Endodermal cell (in vitro differentiated cells): ENCODE data around the gene CMSS1. TPM values are rescaled to one million over a fixed set of nuclear protein-coding genes. Genes with fewer than 3 reads are reported as not detected.

ENCODE experiments used
- DNase-seq: peaks from one replicate; pipeline ENCODE4 v3.0.0-alpha.2; 2017
- H3K27ac ChIP-seq: 2 replicates; pipeline ENCODE4 v1.5.1; 2013; ENCODE audit warnings: mild to moderate bottlenecking, low read depth, low read length, moderate library complexity
- H3K27me3 ChIP-seq: 2 replicates; pipeline ENCODE4 v1.6.1; 2013; ENCODE audit warnings: mild to moderate bottlenecking, low read length, moderate library complexity; ENCODE audit not compliant: insufficient read depth, control insufficient read depth, poor library complexity, severe bottlenecking
- H3K36me3 ChIP-seq: 2 replicates; pipeline ENCODE4 v1.7.0; 2013; ENCODE audit warnings: mild to moderate bottlenecking, low read length, moderate library complexity; ENCODE audit not compliant: control insufficient read depth, insufficient read depth
- H3K4me1 ChIP-seq: one replicate; pipeline ENCODE4 v1.7.0; 2013; ENCODE audit warnings: low read length; ENCODE audit not compliant: control insufficient read depth, insufficient read depth
- H3K4me3 ChIP-seq: 2 replicates; pipeline ENCODE4 v1.5.1; 2013; ENCODE audit warnings: mild to moderate bottlenecking, low read length, moderate library complexity
- H3K9ac ChIP-seq: 2 replicates; pipeline ENCODE4 v1.6.1; 2013; ENCODE audit warnings: mild to moderate bottlenecking, low read length, moderate library complexity; ENCODE audit not compliant: poor library complexity, severe bottlenecking; ENCODE audit errors: extremely low read depth
- H3K9me3 ChIP-seq: 2 replicates; pipeline ENCODE4 v1.6.1; 2013; ENCODE audit warnings: mild to moderate bottlenecking, low read length, moderate library complexity; ENCODE audit not compliant: control insufficient read depth
- H3K27ac Mint-ChIP-seq: 2 replicates; pipeline ENCODE4 v1.8.0; 2020; ENCODE audit warnings: mixed read lengths
- H3K27me3 Mint-ChIP-seq: 2 replicates; pipeline ENCODE4 v1.8.0; 2021; ENCODE audit warnings: mild to moderate bottlenecking, mixed read lengths; ENCODE audit not compliant: insufficient read depth
- H3K36me3 Mint-ChIP-seq: 2 replicates; pipeline ENCODE4 v1.8.0; 2020; ENCODE audit warnings: low read depth, mixed read lengths
- H3K4me1 Mint-ChIP-seq: 2 replicates; pipeline ENCODE4 v1.8.0; 2020; ENCODE audit warnings: mixed read lengths
- H3K4me3 Mint-ChIP-seq: 2 replicates; pipeline ENCODE4 v1.8.0; 2020; ENCODE audit warnings: mild to moderate bottlenecking, moderate library complexity, mixed read lengths
- H3K9me3 Mint-ChIP-seq: 2 replicates; pipeline ENCODE4 v1.8.0; 2020; ENCODE audit warnings: mild to moderate bottlenecking, mixed read lengths
- WGBS, 2 experiments: methylation state at CpG; one replicate each; pipeline versions ENCODE4 v1.1.5 to v1.1.7; 2013; ENCODE audit warnings: missing lambda C conversion rate in 2 of 2, mixed read lengths in 1 of 2; ENCODE audit not compliant: insufficient coverage in 1 of 2, insufficient read length in 1 of 2; 5-methylcytosine and 5-hydroxymethylcytosine counted together
- total RNA-seq, 2 donors: library from RNA; stranded (reverse); fragmentation: NEBNext Ultra II Directional in 1 of 2; extraction: Animal tissue kit (Norgen Biotek cat#: 25700) in 1 of 2; gene quantifications; 2 replicates in 1 of 2; 3 replicates in 1 of 2; pipeline ENCODE4 v1.2.1, GENCODE V29; 2021
- TF ChIP-seq, protein P1 (sequence below): fragments of 200-600 bp; sonication (generic); conservative IDR thresholded peaks from 2 replicates; pipeline ENCODE4 v1.5.0; 2021; ENCODE audit warnings: antibody characterized with exemption, mild to moderate bottlenecking

CMSS1 gene
- total RNA-seq, 2 donors from 2014 or later, result 48.5 to 50.8 TPM

DNA sequence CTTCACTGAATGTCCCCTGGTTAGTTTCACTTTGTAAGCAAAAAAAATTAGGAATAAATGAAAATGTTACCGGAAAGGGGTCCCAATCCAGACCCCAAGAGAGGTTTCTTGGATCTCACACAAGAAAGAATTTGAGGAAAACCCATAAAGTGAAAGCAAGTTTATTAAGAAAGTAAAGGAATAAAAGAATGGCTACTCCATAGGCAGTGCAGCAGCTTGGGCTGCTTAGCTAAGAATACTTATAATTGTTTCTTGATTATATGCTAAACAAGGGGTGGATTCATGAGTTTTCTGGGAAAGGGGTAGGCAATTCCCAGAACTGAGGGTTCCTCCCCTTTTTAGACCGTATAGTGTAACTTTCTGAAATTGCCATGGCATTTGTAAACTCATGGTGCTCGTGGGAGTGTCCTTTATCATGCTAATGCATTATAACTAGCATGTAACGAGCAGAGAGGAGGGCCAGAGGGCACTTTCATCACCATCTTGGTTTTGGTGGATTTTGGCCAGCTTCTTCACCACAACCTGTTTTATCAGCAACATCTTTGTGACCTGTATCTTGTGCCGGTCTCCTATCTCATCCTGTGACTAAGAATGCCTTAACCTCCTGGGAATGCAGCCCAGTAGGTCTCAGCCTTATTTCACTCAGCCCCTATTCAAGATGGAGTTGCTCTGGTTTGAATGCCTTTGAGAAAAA lies 41.0 kb upstream of the CMSS1 start:
- H3K4me1 ChIP-seq, result no peaks in the 10 kb centered on the region
- Mint-ChIP-seq H3K9me3 (no peaks in the 10 kb centered on the region), H3K4me3 (no peak overlapping the region), H3K4me1 (no peaks in the 10 kb centered on the region), H3K27me3 (no peaks in the 10 kb centered on the region), H3K27ac (no peak overlapping the region), H3K36me3 (no peaks in the 10 kb centered on the region)
- no peaks in the 10 kb centered on the region for H3K27me3 ChIP-seq
- 87 to 89% methylated on average over 4 to 5 of the region's 5 CpGs for WGBS, 2 experiments
- no peaks in the 10 kb centered on the region for H3K36me3 ChIP-seq
- H3K4me3 ChIP-seq, result no peak overlapping the region
- TF ChIP-seq, protein P1, sequence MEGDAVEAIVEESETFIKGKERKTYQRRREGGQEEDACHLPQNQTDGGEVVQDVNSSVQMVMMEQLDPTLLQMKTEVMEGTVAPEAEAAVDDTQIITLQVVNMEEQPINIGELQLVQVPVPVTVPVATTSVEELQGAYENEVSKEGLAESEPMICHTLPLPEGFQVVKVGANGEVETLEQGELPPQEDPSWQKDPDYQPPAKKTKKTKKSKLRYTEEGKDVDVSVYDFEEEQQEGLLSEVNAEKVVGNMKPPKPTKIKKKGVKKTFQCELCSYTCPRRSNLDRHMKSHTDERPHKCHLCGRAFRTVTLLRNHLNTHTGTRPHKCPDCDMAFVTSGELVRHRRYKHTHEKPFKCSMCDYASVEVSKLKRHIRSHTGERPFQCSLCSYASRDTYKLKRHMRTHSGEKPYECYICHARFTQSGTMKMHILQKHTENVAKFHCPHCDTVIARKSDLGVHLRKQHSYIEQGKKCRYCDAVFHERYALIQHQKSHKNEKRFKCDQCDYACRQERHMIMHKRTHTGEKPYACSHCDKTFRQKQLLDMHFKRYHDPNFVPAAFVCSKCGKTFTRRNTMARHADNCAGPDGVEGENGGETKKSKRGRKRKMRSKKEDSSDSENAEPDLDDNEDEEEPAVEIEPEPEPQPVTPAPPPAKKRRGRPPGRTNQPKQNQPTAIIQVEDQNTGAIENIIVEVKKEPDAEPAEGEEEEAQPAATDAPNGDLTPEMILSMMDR, result no peak
- no peak for DNase-seq
- H3K9me3 ChIP-seq, result no peaks in the 10 kb centered on the region
- no peak overlapping the region for H3K9ac ChIP-seq
- no peak overlapping the region for H3K27ac ChIP-seq

DNA sequence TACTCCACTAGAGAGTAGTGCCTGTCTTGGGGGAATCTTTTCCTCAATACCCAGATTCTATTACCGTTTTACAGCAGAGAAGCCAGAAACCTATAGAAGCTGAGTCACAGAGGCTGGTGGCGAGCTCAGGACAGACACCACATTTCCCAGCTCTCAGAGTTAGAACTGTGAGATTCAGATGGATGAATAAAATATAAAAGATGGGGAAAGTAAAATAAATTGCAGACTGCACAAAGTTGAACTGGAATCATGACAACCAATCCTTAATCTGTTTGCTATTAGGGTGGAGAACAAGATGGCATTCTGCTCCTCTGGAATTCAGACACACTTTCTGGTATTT lies 40.5 kb upstream of the CMSS1 start:
- H3K36me3 ChIP-seq, result no peaks in the 10 kb centered on the region
- H3K4me3 ChIP-seq, result no peak overlapping the region
- H3K27ac ChIP-seq, result no peak overlapping the region
- H3K27me3 ChIP-seq, result no peaks in the 10 kb centered on the region
- H3K27ac Mint-ChIP-seq, result no peak overlapping the region
- 82 to 90% methylated on average over 2 of the region's 2 CpGs for WGBS, 2 experiments
- no peaks in the 10 kb centered on the region for H3K36me3 Mint-ChIP-seq
- H3K4me3 Mint-ChIP-seq, result no peak overlapping the region
- no peaks in the 10 kb centered on the region for H3K9me3 Mint-ChIP-seq
- no peak overlapping the region for H3K9ac ChIP-seq
- no peaks in the 10 kb centered on the region for H3K4me1 Mint-ChIP-seq
- no peaks in the 10 kb centered on the region for H3K9me3 ChIP-seq
- no peaks in the 10 kb centered on the region for H3K4me1 ChIP-seq
- no peak for DNase-seq
- TF ChIP-seq, protein P1, result no peak
- H3K27me3 Mint-ChIP-seq, result no peaks in the 10 kb centered on the region

DNA sequence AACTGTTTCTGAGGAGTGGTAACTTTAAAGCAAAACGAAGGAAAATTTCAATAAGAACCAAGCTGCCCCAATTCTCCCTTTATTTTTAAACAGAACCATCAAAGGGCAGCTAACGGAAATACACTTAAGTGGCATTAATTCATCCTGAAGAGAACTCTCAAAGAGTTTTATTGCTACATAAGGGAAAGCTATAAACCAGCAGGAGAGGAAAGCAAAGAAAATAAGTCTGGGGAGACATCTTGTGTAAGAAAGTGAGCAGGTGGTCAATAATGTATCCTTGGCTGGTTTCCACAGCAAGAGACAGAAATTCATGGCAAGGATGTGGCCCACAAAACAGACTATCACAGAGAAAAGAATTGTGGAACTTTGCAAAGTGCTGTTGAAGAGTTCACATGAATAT lies 40.0 kb upstream of the CMSS1 start:
- no peaks in the 10 kb centered on the region for H3K9me3 ChIP-seq
- H3K4me1 ChIP-seq, result no peaks in the 10 kb centered on the region
- H3K36me3 ChIP-seq, result no peaks in the 10 kb centered on the region
- no peak overlapping the region for H3K4me3 ChIP-seq
- no peak overlapping the region for H3K9ac ChIP-seq
- H3K27me3 ChIP-seq, result no peaks in the 10 kb centered on the region
- TF ChIP-seq, protein P1, result no peak
- DNase-seq, result no peak
- no peaks in the 10 kb centered on the region for H3K27me3 Mint-ChIP-seq
- no peak overlapping the region for H3K27ac ChIP-seq
- H3K4me3 Mint-ChIP-seq, result no peak overlapping the region
- no peaks in the 10 kb centered on the region for H3K36me3 Mint-ChIP-seq
- 87% methylated on average over 2 of the region's 2 CpGs; no CpG with 5 or more reads in 1 of the 2 experiments for WGBS, 2 experiments
- H3K27ac Mint-ChIP-seq, result no peak overlapping the region
- H3K4me1 Mint-ChIP-seq, result no peaks in the 10 kb centered on the region
- no peaks in the 10 kb centered on the region for H3K9me3 Mint-ChIP-seq
